SK-N-SH (cell line): ENCODE measurements around the gene TGFA. TPM values are rescaled to one million over a fixed set of nuclear protein-coding genes. Genes with fewer than 3 reads are reported as not detected.

Experiments
- CTCF ChIA-PET: fragments of 300-600, 350-600 bp; formaldehyde crosslinking; extraction: SDS; loops from one replicate; lab custom pipeline; 2021; lab: Yijun Ruan, JAX
- POLR2A ChIA-PET: fragments of 350-600 bp; sonication (Branson Sonifier 250); formaldehyde crosslinking; extraction: SDS; loops from one replicate; lab custom pipeline; 2020; ENCODE audit warnings: antibody characterized with exemption, inconsistent platforms; lab: Yijun Ruan, JAX
- DNase-seq: peaks from one replicate; pipeline ENCODE4 v3.0.0; 2012
- H2AFZ ChIP-seq: fragments of 200-600 bp; sonication (generic); 2 replicates; pipeline ENCODE4 v1.8.1; 2016; ENCODE audit warnings: antibody characterized with exemption, mild to moderate bottlenecking, low read depth
- H3F3A ChIP-seq: fragments of 200-600 bp; sonication (generic); replicated peaks from 2 replicates; pipeline ENCODE3; 2016; ENCODE audit warnings: antibody characterized with exemption, mild to moderate bottlenecking; ENCODE audit not compliant: insufficient read depth
- H3K27ac ChIP-seq, 2 experiments: fragments of 200-500 bp in 1 of 2; fragments of 200-600 bp in 1 of 2; sonication (Bioruptor generic) in 1 of 2; sonication (generic), shearing (Covaris generic) in 1 of 2; 2 replicates each; pipeline versions ENCODE4 v1.5.1 to v1.6.1; 2014 to 2016; ENCODE audit warnings: low read depth in 2 of 2, inconsistent platforms in 1 of 2, low read length in 1 of 2, mild to moderate bottlenecking in 1 of 2, mixed read lengths in 1 of 2
- H3K27me3 ChIP-seq: fragments of 200-600 bp; sonication (generic), shearing (Covaris generic); 2 replicates; pipeline ENCODE4 v1.6.1; 2016; ENCODE audit warnings: mixed run types; ENCODE audit not compliant: insufficient read depth
- H3K36me3 ChIP-seq, 2 experiments: fragments of 200-500 bp in 1 of 2; fragments of 200-600 bp in 1 of 2; sonication (Bioruptor generic) in 1 of 2; sonication (generic) in 1 of 2; replicated peaks in 1 of 2; 2 replicates each; pipeline versions ENCODE3 to v1.5.1; 2014 to 2016; ENCODE audit warnings: low read length in 1 of 2, mild to moderate bottlenecking in 1 of 2; ENCODE audit not compliant: insufficient read depth in 2 of 2, control insufficient read depth in 1 of 2
- H3K4me1 ChIP-seq, 2 experiments: fragments of 200-500 bp in 1 of 2; fragments of 200-600 bp in 1 of 2; sonication (Bioruptor generic) in 1 of 2; sonication (generic), shearing (Covaris generic) in 1 of 2; 2 replicates each; pipeline versions ENCODE4 v1.5.1 to v1.6.1; 2014 to 2016; ENCODE audit warnings: low read depth in 1 of 2, low read length in 1 of 2, mixed run types in 1 of 2; ENCODE audit not compliant: insufficient read depth in 2 of 2, control insufficient read depth in 1 of 2
- H3K4me2 ChIP-seq: fragments of 200-600 bp; sonication (generic), shearing (Covaris generic); 2 replicates; pipeline ENCODE4 v1.6.1; 2017; ENCODE audit warnings: mixed run types
- H3K4me3 ChIP-seq, 2 experiments: fragments of 200-500 bp in 1 of 2; fragments of 200-600 bp in 1 of 2; sonication (Bioruptor generic) in 1 of 2; sonication (generic), shearing (Covaris generic) in 1 of 2; 2 replicates each; pipeline versions ENCODE4 v1.5.1 to v1.8.1; 2014 to 2016; ENCODE audit warnings: low read depth in 2 of 2, inconsistent platforms in 1 of 2, low read length in 1 of 2, mild to moderate bottlenecking in 1 of 2, mixed read lengths in 1 of 2, moderate library complexity in 1 of 2
- H3K79me2 ChIP-seq: fragments of 200-600 bp; sonication (generic); 2 replicates; pipeline ENCODE4 v1.8.1; 2017; ENCODE audit warnings: mild to moderate bottlenecking; ENCODE audit not compliant: insufficient read depth
- H3K9ac ChIP-seq: fragments of 200-600 bp; sonication (generic); 2 replicates; pipeline ENCODE4 v1.6.1; 2017; ENCODE audit warnings: mixed run types
- H3K9me2 ChIP-seq: fragments of 200-600 bp; sonication (generic); 2 replicates; pipeline ENCODE4 v1.6.1; 2017; ENCODE audit warnings: mixed run types
- H3K9me3 ChIP-seq: fragments of 200-600 bp; sonication (generic); 2 replicates; pipeline ENCODE4 v1.6.1; 2017; ENCODE audit warnings: mixed run types, mild to moderate bottlenecking, moderate library complexity
- H4K20me1 ChIP-seq: fragments of 200-600 bp; sonication (generic); 2 replicates; pipeline ENCODE4 v1.6.1; 2017; ENCODE audit warnings: mild to moderate bottlenecking, mixed run types; ENCODE audit not compliant: insufficient read depth
- CHD2 ChIP-seq: fragments of 150-350 bp; IDR thresholded peaks from 2 replicates; pipeline ENCODE4 v1.6.1; 2018; ENCODE audit warnings: low read length; ENCODE audit not compliant: partially characterized antibody
- ELF1 ChIP-seq: IDR thresholded peaks from 2 replicates; pipeline ENCODE4 v1.4.0; 2012
- EP300 ChIP-seq, 2 experiments: IDR thresholded peaks; 2 replicates each; pipeline versions ENCODE4 v1.4.0 to v1.6.1; 2012; ENCODE audit warnings: borderline replicate concordance in 1 of 2, low read depth in 1 of 2, low read length in 1 of 2
- EZH2phosphoT487 ChIP-seq: fragments of 200-600 bp; sonication (generic); IDR thresholded peaks from 2 replicates; pipeline ENCODE4 v1.6.1; 2017; ENCODE audit warnings: low read depth, mixed run types, mild to moderate bottlenecking, antibody characterized with exemption, moderate library complexity, borderline replicate concordance
- FOSL2 ChIP-seq: IDR thresholded peaks from 2 replicates; pipeline ENCODE4 v1.4.0; 2012; ENCODE audit warnings: low read depth, mild to moderate bottlenecking, moderate library complexity, borderline replicate concordance
- FOXJ3 ChIP-seq: sonication (generic); formaldehyde crosslinking; IDR thresholded peaks from 2 replicates; pipeline ENCODE4 v1.5.1; 2020; ENCODE audit warnings: mild to moderate bottlenecking, missing genetic modification reagents
- GABPA ChIP-seq: IDR thresholded peaks from 2 replicates; pipeline ENCODE4 v1.4.0; 2012; ENCODE audit warnings: low read depth, mild to moderate bottlenecking
- MXI1 ChIP-seq: IDR thresholded peaks from 2 replicates; pipeline ENCODE4 v1.6.1; 2012; ENCODE audit warnings: mild to moderate bottlenecking, low read depth, low read length, improper control_type of control experiment
- NRF1 ChIP-seq: IDR thresholded peaks from 2 replicates; pipeline ENCODE4 v1.6.1; 2012; ENCODE audit warnings: low read depth, mild to moderate bottlenecking, low read length
- POLR2AphosphoS5 ChIP-seq: IDR thresholded peaks from 2 replicates; pipeline ENCODE4 v1.6.1; 2012; ENCODE audit warnings: low read depth, low read length
- RAD21 ChIP-seq: IDR thresholded peaks from 2 replicates; pipeline ENCODE4 v1.6.1; 2012; ENCODE audit warnings: mild to moderate bottlenecking, low read length
- RCOR1 ChIP-seq: fragments of 150-350 bp; IDR thresholded peaks from 2 replicates; pipeline ENCODE4 v1.6.1; 2017; ENCODE audit warnings: antibody characterized with exemption, low read length
- REST ChIP-seq: IDR thresholded peaks from 2 replicates; pipeline ENCODE4 v1.6.1; 2012; ENCODE audit warnings: mild to moderate bottlenecking, low read depth, low read length, moderate library complexity
- RFX5 ChIP-seq: IDR thresholded peaks from 2 replicates; pipeline ENCODE4 v1.6.1; 2012; ENCODE audit warnings: mild to moderate bottlenecking, improper control_type of control experiment, low read length
- RXRA ChIP-seq: IDR thresholded peaks from 2 replicates; pipeline ENCODE4 v1.4.0; 2012; ENCODE audit warnings: low read depth, mild to moderate bottlenecking, borderline replicate concordance
- SMC3 ChIP-seq: IDR thresholded peaks from 2 replicates; pipeline ENCODE4 v1.6.1; 2012; ENCODE audit warnings: low read depth, low read length, improper control_type of control experiment
- TAF1 ChIP-seq: IDR thresholded peaks from 2 replicates; pipeline ENCODE4 v1.6.1; 2012; ENCODE audit warnings: low read depth, mild to moderate bottlenecking, low read length, moderate library complexity, borderline replicate concordance
- TCF12 ChIP-seq: IDR thresholded peaks from 2 replicates; pipeline ENCODE4 v1.4.0; 2012
- WGBS: methylation state at CpG from one replicate; pipeline ENCODE4 v1.1.6; 2017; ENCODE audit warnings: low lambda C conversion rate; 5-methylcytosine and 5-hydroxymethylcytosine counted together
- polyA plus RNA-seq, 3 experiments: library from polyadenylated mRNA; depleted of rRNA; stranded (reverse); fragments of >200 nt; gene quantifications; 2 replicates each; pipeline ENCODE4 v1.2.3, GENCODE V29; 2012
- TF ChIP-seq, protein P1 (sequence below): IDR thresholded peaks from 2 replicates; pipeline ENCODE4 v1.4.0; 2012; ENCODE audit warnings: low read depth, borderline replicate concordance
- TF ChIP-seq, protein P2 (sequence below): fragments of 200-600 bp; sonication (generic); IDR thresholded peaks from 2 replicates; pipeline ENCODE4 v1.6.1; 2017; ENCODE audit warnings: antibody characterized with exemption, mild to moderate bottlenecking, moderate library complexity

TGFA gene
- polyA plus RNA-seq, 1 of the 3 experiments (the other 2 are of a cell fraction) = not detected

GRCh38 chr2:70443726-70444125 lies 109.9 kb downstream of the TGFA start:
- TF ChIP-seq RAD21 (no peak), RCOR1 (no peak), RXRA (no peak), EZH2phosphoT487 (no peak), FOXJ3 (CRISPR knock-in tag) (no peak), SMC3 (no peak), REST (no peak), ELF1 (no peak), POLR2AphosphoS5 (no peak), EP300 (IDR thresholded peaks at IDR 0.05; ENCODE audit: borderline replicate concordance in 1 of 2, low read depth in 1 of 2, low read length in 1 of 2) (no peak), TCF12 (no peak), GABPA (no peak), FOSL2 (no peak), CHD2 (no peak), RFX5 (no peak), TAF1 (no peak), NRF1 (no peak), MXI1 (no peak)
- TF ChIP-seq, protein P1, sequence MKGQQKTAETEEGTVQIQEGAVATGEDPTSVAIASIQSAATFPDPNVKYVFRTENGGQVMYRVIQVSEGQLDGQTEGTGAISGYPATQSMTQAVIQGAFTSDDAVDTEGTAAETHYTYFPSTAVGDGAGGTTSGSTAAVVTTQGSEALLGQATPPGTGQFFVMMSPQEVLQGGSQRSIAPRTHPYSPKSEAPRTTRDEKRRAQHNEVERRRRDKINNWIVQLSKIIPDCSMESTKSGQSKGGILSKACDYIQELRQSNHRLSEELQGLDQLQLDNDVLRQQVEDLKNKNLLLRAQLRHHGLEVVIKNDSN = no peak
- TF ChIP-seq, protein P2, sequence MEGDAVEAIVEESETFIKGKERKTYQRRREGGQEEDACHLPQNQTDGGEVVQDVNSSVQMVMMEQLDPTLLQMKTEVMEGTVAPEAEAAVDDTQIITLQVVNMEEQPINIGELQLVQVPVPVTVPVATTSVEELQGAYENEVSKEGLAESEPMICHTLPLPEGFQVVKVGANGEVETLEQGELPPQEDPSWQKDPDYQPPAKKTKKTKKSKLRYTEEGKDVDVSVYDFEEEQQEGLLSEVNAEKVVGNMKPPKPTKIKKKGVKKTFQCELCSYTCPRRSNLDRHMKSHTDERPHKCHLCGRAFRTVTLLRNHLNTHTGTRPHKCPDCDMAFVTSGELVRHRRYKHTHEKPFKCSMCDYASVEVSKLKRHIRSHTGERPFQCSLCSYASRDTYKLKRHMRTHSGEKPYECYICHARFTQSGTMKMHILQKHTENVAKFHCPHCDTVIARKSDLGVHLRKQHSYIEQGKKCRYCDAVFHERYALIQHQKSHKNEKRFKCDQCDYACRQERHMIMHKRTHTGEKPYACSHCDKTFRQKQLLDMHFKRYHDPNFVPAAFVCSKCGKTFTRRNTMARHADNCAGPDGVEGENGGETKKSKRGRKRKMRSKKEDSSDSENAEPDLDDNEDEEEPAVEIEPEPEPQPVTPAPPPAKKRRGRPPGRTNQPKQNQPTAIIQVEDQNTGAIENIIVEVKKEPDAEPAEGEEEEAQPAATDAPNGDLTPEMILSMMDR = no peak
- POLR2A ChIA-PET = interaction anchor here (0.6 kb wide), 1 partner anchor 11 kb away, joined by 3 read pairs; no protein-coding TSS in a partner anchor

More at GRCh38 chr2:70443726-70444125, 109.9 kb downstream of the TGFA start:
- Histone ChIP-seq H3K36me3 (no peaks in the 10 kb centered on the region), H3K79me2 (no peaks in the 10 kb centered on the region), H3K4me2 (no peak overlapping the region), H3K4me3 (no peak overlapping the region), H3K9me2 (no peaks in the 10 kb centered on the region), H3K27ac (no peak overlapping the region), H3K27me3 (peaks cover 13% of the 10 kb centered on the region; the same call in 1 of the 2 replicates), H4K20me1 (no peaks in the 10 kb centered on the region), H3K9me3 (no peaks in the 10 kb centered on the region), H3K4me1 (no peaks in the 10 kb centered on the region), H2AFZ (no peak overlapping the region), H3K9ac (no peak overlapping the region), H3F3A (no peaks in the 10 kb centered on the region)
- WGBS = 0% methylated on average over 1 of the region's 1 CpG
- CTCF ChIA-PET = interaction anchor here (0.7 kb wide), 1 partner anchor 140 kb away, joined by 3 read pairs; no protein-coding TSS in a partner anchor
- no peak for DNase-seq
